CD4-positive, alpha-beta T cell treated with Interleukin-15 for 4 hours (primary cell): ENCODE measurements around the gene TECPR1.

ENCODE experiments used
- DNase-seq: peaks from one replicate; pipeline ENCODE4 v3.0.0-alpha.2; 2020; ENCODE audit warnings: low spot score

The TECPR1 gene

DNA sequence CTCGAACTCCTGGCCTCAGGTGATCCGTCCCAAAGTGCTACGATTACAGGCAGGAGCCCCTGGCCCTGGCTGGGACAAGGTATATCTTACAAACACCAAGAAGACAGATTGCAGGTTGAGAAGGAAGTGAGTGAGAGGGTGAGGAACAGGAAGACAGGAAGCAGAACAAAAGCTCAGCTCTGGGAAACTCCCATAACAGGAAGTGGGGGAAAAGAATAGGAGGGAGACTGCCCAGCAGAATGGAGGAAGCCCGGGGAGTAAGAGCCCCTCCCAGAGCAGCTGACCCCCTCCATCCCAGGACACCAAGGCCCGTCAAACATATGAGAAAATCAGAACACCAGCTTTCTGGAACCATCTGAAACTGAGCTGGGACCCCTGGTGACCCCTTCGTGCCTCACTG lies 2.9 kb downstream of the TECPR1 start:
- no peak for DNase-seq

DNA sequence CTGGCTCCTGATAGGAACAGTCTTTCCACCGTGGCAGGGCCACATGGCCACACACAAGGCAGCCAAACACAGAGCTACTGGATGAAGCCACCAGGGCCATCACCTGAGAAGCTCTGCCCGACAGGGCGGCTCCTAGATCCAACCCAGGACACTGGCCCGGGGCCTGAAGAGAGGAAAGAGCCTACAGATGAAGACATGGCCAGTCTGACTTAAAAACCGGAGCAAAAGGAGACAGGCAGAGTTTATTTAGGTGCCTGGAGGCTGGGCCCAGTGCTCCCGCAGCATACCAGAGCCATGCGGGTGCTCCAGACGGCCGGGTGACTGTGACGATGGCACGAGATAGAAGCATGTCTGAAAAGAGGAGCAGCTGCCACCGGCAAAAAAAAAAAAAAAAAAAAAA lies 3.9 kb downstream of the TECPR1 start:
- no peak for DNase-seq

DNA sequence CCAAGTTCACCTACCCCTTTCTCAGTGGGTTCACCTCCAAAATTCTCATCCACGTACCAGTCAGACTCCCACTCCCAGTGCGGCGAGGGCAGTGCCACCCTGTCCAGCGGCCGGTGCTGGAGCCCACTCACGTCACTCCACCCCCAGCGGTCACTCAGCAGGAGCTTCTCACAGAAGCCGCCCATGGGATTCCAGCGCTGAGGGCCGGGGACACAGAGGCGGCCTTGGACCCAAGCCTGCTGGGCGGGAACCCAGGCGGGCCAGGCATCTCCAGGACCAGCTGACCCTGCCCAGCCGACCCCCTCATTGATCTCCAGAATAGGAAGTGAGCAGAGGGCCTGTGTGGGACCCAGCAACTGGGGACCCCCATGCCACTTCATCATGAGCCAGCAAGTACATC lies 7.2 kb downstream of the TECPR1 start:
- DNase-seq, result no peak

DNA sequence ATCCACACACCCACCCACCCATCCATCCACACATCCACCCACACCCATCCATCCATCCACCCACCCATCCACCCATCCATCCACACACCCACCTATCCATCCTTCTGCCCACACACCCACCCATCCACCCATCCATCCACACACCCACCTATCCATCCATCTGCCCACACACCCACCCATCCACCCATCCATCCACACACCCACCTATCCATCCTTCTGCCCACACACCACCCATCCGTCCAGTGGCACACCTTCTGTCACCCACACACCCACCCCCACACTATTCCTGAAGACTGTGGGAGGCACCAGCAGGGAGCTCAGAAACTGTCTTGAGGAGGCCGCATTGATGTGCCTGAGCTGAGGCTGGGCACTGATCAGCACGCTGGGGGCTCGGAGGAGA lies 9.1 kb downstream of the TECPR1 start:
- DNase-seq, result no peak

DNA sequence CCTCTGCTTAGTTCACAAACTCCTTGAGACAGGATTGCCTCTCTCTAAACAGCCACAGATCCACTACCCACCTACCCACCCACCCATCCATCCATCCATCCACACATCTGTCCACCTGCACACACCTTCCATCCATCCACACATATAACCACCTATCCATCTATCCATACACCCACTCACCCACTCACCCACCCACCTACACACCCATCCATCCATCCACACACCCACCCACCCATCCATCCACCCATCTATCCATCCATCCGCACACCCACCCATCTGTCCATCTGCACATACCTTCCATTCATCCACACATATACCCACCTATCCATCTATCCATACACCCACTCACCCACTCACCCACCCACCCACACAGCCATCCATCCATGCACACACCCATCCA lies 9.7 kb downstream of the TECPR1 start:
- DNase-seq, result no peak

DNA sequence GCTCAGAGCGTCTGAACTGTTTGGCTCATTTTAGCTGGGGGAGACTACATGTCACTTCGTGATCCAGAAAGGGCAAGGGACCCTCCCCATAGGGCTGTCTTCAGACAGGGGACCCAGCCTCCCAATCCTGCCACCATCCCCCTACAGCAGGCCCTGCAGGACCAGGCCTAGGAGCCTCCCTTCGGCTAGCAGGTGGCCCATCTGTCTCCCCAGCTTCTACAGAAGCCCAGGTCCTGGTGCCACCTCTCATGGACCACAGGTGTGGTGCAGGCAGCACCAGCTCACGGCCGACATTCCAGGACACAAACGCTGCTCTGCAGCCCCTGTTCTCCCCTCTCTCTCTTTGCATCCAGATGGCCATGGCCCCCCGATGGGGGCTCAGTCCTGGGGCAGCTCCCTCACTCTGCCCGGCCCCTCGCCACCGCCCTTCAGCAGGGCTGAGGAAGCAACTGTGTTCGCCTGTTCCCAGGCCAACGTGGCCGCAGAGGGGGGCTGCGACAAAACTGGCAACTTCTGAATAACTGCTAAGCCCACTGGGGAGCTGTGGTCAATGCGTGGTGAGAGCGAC lies 10.3 kb downstream of the TECPR1 start:
- DNase-seq, result no peak

DNA sequence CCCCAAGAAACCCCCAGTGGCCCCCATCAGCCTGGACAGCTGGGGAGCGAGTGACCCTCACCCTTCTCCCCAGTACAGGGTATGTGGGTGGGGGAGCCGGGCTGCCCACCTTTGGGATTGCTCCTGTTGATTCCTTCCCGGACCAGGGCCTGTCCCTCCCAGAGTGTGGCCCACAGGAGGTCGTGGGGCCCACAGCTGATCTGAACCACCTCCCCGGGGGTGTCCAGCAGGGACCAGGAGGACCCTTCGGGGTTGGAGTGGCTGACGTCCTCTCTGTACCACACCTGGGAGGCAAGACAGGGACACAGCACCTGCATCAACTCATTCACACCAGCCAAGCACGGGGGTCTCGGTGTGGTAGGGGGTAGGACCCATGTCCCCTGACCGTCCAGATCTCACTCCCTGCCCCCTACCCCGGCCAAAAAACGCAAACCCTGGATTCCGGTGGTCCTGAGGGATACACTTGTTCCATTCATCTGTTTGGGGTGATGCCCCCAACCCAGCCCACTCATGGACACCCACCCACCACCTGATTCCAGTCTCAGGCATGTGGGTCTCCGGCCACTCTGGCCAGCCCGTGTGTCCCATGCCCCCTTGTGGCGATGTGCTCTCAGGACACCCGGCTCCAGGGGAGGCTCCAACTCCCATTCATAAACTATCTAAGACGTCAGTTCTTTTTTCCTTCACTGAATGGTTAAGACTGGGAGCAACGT lies 10.9 kb downstream of the TECPR1 start:
- no peak for DNase-seq

DNA sequence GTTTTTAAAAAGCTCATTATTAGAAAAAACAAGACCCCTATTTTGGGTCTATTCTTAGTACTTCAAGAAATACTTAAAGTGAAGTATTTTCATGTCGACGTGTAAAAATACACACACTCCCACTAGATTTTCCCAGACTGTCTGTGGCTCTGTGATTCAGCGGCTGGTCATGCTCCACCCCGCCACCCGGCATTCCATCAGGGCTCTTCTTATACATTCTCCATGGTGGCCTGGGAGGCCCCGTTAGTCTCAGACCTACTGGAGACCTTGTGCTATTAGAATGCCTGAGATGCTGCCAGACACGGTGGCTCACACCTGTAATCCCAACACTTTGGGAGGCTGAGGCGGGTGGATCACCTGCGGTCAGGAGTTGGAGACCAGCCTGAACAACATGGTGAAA lies 13.1 kb downstream of the TECPR1 start:
- DNase-seq, result no peak

DNA sequence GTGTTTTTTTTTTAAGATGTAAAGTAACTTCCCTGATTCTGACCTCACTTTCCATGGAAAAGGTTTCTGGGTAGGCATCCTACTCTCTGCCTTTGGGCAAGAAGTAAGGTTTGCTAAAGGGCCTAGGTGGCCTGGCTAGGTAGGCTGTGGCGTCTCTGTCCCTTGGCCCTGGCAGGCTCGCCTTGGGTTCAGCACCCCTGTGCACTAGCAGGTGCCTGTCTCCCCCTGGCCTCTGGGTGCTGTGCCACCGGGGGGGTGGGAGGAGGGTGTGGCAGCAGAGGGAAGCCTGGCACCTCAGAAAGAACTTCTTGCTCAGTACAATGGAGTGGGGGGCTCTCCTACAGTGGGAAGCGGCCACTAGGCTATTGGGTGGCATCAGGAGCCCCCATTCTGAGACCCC lies 14.0 kb downstream of the TECPR1 start:
- no peak for DNase-seq

DNA sequence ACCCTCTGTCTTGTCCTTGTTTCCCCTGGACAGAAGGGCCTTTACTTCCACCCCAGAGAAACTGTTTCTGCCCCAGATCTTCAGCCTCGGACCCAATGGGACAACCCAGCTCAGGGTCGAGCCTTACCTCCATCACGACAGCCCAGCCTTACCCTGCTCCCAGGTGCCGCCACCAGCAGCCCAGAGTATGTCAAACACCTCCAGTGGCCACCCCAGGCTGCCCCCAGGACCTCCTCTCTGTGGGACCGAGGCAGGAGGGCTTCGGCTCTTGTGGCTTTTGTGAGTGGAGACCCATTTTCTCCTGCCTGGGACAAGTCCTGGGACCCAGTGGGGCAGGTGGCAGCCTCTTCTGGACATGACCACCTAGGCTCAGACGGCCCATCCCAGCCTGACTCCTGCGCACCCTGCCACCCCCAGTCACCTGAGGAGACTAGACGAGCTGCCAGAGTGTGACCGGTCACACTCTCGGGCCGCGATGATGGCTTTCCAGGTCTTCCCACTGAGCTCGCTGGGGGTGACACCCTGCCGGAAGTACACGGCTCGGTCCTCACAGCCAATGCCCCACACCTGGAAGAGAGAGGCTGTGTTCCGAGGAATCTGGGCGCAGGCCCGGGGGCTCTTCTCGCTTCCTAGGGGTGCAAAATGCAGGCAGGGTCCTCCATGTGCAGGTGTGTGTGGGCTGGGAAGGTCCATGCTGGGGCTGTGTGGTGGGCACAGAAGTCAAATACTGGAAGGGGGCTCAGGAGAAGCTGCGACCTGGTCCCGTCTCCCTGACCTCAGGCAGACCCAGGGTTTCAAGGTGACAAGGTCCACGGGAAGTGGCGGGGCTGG lies 15.5 kb downstream of the TECPR1 start:
- no peak for DNase-seq

DNA sequence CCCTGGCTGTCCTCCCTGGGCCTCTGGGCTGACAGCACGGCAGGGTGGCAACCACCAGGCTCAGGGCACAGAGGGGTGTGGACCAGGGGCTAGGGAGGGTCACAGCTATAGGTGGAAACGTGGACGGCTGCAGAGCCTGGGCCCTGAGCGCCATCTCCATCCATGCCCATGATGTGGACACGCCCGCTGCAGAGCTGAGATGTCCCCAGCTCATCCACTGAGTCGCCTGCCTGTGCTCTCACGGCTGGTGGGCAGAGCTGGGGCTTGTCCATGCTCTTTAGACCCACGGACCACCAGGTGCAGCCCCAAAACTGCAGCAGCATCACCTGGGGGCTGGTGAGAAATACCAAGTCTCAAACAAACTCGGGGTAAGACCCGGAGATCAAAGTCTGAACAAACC lies 16.1 kb downstream of the TECPR1 start:
- no peak for DNase-seq

DNA sequence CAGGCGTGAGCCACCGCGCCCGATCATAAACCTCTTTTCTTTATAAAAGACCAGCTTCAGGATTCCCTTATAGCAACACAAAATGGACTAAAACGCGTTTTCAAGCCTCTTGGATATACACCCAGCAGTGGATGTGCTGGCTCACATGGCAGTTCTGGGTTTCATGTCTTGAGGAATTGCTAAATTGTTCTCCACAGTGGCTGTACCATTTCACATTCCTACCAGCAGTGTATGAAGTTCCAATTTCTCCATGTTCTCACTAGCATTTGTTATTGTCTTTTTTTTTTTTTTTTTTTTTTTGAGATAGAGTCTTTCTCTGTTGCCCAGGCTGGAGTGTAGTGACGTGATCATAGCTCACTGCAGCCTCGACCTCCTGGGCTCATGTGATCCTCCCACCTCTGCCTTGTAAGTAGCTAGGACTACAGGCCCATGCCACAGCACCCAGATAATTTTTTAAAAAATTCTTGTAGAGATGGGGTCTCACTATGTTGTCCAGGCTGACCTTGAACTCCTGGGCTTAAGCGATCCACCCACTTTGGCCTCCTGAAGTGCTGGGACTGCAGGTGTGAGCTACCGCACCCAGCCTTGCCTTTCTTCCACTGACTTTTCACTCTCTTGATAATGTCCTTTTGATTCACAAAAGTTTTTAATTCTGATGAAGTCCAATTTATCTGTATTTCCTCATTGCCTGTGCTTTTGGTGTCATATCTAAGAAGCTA lies 17.4 kb downstream of the TECPR1 start:
- no peak for DNase-seq

DNA sequence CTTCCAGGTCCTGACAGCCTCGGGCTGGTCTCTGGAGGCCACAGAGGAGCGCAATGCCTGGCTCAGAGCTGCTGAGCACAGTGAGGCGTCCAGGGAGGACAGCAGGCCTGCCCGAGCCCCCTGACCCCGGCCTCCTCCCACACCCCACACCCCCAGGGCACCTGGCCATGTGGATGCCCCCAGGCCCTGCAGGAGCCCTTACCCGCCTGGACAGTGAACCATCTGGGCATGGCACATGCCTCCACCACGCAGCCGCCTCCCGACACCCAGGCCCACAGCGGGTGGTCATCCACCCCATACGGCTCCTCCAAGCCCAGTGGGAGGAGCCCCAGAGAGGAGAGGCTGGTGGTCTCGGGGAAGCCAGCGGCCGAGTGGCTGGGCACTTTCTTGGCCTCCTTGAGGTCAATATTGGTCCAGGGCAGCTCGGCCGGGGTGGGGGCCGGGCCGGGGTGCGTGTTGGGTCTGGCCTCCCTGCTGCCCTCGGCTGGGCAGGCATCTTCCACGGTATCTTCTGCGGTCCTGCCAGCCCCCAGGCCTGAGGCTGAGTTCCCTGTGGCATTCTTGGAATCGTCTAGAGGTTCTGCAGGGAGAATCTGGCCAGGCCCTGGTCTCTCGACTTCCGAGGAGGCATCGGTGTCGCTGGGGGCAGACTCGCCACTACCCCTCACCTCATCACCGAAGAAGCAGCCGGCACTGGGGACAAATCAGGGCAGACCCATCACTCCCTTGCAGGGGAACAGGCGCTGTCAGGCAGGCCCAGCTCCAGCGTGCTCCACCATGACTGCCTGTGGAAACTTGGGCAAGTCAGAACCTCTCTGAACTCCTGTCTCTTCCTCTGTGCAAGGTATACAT lies 18.6 kb downstream of the TECPR1 start:
- no peak for DNase-seq

DNA sequence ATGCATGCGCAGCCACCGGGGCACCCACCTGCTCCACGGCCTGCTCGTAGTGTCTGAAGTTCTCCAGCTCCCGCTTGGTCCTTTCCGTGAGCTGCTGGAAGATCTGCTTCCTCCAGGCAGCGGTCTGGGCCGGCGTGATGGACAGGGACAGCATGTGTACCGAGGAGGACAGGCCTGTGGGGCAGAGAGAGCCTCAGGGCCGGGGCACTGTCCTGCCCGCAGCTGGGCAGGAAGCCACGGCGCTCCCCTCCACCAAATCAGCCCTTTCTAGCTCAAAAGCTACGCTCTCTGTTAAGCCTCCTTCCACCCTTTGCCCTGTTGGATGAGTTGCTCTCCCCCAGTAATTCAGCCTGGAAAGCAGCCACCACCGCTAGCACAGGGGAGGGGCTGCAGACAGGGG lies 19.2 kb downstream of the TECPR1 start:
- no peak for DNase-seq

DNA sequence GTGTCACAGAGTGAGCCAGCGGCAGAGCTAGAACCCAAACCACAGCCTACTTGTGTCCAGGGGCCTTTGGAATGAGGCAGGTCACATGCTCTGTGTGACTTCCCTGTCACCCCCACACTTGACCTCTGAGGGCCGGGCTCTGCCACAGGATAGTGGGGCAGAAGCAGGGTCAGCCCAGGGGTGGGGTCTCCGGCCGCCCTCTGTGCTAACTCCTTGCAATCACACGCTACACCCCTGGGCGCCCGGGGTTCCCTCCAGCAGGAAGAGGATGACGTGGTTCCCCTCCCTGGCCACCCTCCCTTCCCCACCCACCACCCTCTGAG lies 19.8 kb downstream of the TECPR1 start:
- no peak for DNase-seq

DNA sequence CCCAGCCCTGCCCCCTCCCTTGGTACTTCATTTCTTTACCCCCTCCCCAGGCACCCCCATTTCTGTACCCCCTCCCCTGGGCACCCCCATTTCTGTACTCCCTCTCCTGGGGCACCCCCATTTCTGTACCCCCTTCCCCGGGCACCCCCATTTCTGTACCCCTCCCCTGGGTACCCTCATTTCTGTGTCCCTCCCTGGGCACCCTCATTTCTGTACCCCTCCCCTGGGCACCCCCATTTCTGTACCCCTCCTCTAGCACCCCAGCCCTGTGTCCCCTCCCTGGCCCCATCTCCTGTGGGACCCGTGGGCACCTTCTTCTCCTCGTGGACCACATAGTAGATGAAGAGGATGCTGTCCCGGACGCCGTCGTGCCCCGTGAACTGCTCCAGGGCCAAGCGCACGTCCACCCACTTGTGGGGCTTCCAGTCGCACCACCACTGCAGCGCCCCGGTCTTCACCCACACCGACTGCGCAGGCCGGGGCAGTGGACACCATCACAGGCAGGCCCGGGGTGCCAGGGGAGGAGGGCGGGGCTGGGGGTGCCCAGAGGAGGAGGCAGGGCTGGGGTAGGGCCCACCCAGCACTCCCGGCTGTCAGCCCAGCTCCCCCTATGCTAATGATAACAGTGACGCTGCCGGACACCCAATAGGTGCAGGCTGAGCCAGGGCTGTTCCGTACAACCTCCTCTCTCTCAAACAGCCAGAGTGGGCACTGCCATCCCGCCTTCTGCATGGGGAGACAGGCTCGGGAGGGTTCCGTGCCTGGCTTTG lies 20.4 kb downstream of the TECPR1 start:
- no peak for DNase-seq

DNA sequence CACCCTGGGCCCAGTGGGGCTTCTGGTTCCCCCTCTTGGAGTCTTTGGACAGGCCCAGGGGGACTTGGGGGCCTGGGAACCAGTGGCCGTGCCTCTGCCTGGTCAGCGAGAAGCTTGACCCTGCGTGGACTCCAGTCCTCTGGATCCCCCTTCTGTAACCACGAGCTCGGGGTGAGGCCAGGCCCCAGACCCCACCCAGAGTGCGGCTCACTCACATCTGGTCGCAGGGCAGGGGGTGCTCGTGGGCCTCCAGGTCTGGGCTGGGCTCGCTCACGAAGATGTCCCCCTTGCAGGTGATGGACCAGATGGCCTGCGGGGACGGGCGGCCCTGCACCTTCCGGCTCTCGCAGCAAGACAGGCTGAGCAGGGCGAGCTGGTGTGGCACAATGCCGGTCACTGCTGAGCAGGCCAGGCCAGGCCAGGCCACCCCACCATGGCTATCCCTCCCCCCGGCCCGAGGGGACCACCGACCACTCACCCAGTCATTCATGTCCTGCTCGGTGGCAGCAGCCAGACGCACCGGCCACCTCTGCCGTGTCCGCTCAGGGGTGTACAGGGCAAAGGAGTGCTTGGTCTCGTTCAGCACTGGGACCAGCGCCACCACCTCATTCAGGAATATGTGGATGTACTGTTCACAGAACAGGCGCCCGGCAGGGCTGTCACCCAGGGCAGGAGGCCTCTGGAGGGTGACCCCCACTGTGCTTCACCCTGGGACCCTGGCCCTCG lies 21.1 kb downstream of the TECPR1 start:
- DNase-seq, result no peak

DNA sequence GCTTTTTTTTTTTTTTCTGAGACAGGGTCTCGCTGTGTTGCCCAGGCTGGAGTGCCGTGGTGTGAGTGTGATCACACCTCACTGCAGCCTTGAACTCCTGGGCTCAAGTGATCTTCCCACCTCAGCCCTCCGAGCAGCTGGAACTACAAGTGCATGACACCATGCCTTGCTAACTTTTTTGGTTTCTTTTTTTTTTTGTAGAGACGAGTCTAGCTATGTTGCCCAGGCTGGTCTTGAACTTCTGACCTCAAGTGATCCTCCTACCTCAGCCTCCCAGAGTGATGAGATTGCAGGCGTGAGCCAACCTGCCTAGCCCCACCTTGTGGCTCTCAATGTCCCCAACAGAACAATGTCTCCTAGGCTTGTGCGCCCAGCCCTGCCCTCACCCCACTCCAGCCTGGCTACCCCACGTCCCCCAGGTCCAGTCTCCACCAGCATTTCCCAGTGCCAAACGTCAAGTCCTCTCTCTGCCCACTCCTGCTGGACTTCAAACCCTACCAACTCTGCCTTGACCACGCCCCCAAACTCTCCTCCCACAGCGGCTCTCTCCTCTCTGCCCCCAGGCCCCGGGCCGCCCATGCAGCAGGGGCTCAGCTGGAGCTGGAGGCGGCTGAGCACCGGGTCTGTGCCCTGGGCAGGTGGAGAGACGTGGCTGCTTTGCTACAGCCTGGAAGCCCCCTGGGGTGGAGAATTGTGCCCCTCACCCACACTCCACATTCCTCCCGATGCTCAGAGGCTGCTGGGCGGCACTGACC lies 21.9 kb downstream of the TECPR1 start:
- no peak for DNase-seq

DNA sequence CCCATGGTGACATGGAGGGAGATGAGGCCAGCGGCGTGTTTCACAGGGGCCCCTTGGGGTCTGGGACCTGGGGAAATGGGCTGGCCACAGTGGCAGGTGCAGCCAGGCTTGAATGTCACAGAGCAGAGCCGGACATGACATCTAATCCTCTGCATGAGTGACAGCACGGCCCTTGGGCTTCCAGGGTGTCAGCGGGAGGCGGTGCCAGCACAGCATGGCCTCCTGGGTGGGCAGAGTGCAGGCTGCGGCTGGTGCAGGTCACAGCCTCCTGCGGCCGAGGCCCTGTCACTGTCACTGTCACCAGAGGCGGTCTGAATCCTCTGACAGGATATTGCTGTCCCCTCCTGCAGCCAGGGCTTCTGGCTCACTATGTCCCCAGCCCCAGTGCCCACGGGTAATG lies 22.6 kb downstream of the TECPR1 start:
- DNase-seq, result no peak

DNA sequence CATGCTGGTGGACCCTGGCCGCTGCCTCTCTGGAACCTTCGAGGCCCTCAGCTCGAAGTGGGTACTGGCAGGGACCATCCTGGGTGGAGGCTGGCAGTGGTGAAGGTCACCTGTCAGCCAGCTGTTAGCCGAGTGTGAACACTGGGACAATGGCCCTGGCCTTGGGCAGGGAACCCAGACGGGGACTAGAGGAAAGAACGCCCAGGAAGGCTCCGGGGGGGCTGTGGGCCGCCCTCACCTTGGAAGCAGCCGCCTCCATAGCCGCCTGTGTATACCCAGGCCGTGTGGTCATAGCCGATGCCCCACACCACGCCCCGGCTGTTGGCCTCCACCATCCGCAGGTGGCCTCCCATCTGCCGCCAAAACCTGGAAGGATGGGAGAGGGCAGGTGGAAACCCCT lies 23.2 kb downstream of the TECPR1 start:
- DNase-seq, result no peak
